GM19025 (cell line): ENCODE results near the gene TOGARAM1.
"Not testable (repeated sequence)": the region's sequence is repeated elsewhere in the genome, so short reads cannot be mapped to it uniquely, and the experiment has no call there.

ENCODE experiments used
- ATAC-seq: cut with Tn5 transposase; IDR thresholded peaks from one replicate; pipeline ENCODE4 v1.9.1; 2021; ENCODE audit warnings: mild to moderate bottlenecking, low read depth, moderate library complexity; ENCODE audit not compliant: unreplicated experiment

TOGARAM1 gene

DNA sequence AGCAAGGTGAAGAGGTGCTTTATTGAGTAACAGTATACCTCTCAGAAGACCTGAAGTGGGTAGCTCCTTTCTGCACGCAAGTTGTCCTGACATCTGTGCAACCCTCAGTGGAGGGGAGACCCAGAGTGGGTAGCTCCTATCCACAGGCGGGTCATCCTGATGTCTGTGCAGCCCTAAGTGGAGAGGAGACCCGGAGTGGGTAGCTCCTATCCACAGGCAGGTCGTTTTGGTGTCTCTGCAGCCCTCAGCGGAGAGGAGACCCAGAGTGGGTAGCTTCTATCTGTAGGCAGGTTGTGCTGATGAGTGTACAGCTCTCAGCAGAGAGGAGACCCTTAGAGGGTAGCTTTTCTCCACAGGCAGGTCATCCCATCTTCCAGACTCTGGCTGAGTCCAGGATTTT is 76.9 kb downstream of the TOGARAM1 start:
- ATAC-seq: no peak

DNA sequence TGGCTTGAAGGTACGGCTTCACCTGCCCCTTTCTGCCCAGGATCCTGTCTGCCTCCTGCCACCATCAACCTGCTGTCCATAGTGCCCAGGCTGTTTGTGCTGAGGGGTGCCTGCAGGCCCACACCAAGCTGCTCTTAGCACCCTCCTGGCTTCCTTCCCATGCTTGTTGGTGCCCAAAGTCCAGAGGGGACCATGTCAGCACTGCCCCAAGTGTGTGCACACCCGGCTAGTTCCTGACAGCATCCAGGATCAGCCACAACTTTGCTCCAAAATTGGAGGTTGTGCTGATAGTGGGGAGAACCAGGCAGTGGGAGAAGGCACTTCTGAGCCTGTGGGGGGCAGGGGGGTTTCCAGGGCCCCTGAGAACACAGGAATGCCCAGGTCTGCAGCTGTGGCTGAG is 77.4 kb downstream of the TOGARAM1 start:
- ATAC-seq: no peak

DNA sequence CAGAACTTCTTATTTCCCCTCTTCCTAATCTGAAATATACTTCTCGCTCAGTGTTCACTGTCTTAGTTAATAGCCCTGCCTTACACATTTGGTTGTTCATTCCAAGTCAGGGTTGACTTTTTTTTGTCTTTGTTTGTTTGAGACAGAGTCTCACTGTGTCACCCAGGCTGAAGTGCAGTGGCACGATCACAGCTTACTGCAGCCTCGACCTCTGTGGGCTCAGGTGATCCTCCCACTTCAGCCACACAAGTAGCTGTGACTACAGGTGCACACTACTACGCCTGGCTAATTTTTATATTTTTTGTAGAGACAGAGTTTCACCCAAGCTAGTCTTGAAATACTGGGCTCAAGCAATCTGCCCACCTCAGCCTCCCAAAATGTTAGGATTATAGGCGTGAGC is 79.7 kb downstream of the TOGARAM1 start:
- no peak for ATAC-seq

DNA sequence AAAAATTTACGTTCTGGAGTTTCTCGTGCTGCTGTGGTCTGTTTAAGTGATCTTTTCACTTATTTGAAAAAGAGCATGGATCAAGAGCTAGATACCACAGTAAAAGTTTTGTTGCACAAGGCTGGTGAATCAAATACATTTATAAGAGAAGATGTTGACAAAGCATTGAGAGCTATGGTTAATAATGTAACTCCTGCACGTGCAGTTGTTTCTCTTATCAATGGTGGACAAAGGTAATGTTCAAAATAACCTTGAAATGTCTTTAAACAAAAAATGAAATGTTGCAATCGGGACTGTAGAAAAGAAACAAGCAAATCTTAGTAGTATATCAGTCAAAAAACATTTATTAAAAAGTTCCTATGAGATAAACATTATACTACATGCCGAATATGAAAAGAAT is 82.6 kb downstream of the TOGARAM1 start:
- no peak for ATAC-seq

DNA sequence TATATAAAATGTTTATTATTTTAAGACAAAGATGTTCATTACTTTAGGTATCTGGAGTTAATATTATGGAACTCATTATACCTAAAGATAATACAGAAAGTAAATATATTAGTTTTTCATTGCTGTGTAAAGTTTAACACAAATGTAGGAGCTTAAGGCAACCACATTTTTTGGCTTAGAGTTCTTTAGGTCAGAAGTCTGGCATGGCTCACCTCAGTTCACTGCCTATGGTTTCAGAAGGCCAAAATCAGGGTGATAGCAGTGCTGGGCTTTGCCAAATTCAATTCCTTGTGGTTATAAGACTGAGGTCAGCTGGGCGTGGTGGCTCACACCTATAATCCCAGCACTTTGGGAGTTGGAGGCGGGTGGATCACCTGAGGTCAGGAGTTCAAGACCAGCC is 86.4 kb downstream of the TOGARAM1 start:
- ATAC-seq: no peak

DNA sequence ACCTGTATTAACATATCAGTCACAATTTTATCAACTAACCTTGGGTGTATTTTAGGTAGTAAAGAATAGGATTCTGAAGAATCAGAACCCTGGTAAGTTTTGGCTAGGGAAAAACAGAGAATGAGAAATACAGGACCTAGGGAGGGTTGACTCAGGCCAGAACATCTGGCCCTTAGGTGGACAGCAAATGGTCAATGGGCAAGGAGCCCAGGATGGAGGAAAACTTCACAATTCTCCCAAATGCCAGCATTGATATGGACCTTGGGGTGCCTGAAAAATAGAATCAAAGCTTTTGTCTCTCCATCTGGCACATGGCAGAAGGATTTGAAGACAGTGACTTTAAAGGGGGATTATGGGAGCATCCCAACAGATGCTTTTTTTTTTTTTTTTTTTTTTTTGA is 89.2 kb downstream of the TOGARAM1 start:
- no peak for ATAC-seq

DNA sequence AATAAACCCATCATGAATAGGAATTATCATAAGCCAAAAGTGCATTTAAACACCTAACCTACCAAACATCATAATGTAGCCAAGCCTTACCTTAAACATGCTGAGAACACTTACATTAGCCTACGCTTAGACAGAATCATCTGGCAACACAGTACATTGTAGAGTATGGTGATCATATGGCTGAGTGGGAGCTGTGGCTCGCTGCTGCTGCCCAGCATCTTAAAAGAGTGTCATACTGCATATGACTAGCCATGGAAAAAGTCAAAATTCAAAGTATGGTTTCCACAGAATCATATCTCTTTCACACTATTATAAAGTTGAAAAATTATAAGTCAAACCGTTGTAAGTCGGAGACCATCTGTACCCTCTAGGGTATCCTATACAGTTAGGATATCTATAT is 89.9 kb downstream of the TOGARAM1 start:
- ATAC-seq: no peak

DNA sequence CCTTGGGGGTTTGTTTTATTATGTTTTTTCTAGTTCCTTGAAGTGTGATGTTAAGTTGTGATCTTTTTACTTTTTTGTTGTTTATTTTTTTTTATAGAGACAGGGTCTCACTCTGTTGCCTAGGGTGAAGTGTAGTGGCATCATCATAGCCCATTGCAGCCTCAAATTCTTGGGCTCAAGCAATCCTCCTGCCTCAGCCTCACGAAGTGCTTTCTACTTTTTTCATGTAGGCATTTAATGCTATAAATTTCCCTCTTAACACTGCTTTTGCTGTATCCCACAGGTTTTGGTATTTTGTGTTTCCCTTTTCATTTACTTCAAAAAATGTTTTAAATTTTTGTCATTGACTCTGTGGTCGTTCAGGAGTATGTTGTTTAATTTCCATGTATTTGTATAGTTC is 95.4 kb downstream of the TOGARAM1 start:
- no peak for ATAC-seq

DNA sequence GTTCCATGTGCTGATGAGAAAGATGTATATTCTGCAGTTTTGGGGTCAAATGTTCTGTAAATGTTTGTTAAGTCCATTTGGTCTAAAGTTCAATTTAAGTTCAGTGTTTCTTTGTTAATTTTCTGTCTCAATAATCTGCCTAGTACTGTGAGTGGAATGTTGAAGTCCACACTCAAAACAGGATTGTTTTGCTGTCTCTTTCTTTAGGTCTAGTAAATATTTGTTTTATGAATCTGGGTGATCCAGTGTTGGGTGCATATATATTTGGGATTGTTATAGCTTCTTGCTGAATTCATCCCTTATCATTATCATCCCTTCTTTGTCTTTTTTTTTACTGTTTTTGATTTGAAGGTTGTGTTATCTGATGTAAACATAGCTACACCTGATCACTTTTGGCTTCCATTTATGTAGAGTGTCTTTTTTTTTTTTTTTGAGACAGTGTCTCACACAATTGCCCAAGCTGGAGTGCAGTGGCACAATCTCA is 95.9 kb downstream of the TOGARAM1 start:
- ATAC-seq: no peak

DNA sequence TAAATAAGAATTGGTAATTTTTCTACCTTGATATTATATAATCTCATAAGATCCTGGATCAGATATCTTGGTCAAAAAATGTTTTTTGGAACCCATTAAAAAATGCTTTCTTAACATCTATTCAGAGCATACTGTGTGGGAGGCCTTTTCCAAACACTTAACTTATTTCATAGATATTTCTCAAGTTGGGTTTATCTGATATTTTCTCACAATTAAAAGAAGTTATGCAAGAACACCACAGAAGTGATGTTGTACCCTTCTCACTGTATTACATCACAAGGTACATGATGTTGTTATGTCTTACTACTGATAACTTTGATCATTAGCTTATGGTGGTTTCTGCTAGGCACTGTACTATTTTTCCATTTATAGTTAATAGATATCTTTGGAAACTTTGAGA is 98.6 kb downstream of the TOGARAM1 start:
- ATAC-seq: no peak

DNA sequence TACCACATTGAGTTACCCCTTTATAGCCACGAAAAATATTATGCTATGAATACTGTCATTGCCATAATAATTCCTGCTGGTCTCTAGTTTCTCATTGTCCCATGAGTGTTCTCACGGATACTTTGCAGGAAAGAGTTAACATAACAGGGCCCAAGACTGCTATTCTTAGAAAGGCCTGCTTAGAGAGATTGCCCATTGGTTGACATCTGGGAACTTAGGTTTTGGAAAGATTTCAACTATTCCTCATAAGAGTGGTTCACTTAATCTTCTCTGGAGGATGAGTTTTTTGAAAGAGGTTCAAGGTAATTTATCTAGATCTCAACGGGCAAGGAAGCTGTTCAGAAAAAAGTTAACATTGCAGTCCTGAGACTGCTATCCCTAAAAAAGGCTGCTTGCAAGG is 103.5 kb downstream of the TOGARAM1 start:
- ATAC-seq: no peak

DNA sequence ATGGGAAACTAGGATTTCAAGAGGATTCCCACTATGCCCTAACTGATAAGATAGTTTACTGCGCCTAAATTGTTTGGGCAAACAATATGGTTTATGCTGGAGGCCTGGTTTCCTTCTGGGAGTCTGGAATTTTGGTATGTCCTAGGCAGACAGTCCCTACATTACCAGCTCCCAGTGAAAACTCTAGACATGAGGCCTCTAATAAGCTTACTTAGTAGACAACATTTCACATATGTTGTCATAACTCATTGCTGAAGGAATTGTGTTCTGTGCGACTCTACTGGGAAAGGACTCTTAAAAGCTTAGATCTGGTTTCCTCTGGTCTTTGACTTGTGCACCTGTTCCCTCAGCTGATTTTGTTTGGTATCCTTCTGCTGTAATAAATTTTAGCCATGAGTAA is 104.0 kb downstream of the TOGARAM1 start:
- ATAC-seq: no peak

DNA sequence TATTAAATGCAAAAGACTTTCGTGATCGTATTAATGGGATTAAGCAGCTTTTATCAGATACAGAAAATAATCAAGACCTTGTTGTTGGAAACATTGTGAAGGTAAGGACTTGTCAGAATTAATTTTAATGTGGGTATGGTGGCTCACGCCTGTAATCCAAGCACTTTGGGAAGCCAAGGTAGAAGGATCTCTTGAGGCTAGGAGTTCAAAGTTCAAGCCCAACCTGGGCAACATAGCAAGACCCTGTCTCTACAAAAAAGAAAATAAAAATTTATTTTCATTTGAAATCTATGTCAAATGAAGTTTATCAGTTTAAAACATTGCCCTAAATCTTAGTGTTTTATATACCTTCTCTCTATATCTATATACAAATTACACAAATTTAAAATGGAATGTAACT is 104.7 kb downstream of the TOGARAM1 start:
- ATAC-seq: no peak

DNA sequence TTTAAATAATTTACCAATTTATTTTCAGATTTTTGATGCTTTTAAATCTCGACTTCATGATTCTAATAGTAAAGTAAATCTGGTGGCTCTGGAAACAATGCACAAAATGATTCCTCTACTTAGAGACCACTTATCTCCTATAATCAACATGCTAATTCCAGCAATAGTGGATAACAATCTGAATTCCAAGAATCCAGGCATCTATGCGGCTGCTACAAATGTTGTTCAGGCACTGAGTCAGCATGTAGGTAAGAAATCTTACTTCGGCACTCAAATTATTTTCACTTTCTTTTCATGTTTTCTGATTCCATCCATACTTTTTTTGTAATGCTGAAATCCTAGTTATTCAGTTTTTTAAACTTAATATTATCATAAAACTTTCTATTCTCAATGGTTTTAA is 106.4 kb downstream of the TOGARAM1 start:
- no peak for ATAC-seq

DNA sequence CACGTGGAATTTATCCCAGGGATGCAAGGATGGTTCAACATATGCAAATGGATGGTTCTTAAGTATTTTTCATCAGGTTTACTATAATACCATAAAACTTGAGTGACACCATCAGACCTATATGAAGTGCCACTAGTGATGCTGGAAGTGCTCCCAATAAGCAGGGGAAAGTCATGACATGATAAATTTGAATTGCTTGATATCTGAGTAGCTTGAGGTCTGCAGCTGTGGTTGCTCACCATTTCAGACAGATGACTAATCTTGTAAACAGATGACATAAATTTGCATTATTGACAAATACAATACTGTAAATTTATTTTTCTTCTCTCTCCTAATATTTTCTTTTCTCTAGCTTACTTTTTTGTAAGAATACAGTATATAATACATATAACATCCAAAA is 108.2 kb downstream of the TOGARAM1 start:
- no peak for ATAC-seq

DNA sequence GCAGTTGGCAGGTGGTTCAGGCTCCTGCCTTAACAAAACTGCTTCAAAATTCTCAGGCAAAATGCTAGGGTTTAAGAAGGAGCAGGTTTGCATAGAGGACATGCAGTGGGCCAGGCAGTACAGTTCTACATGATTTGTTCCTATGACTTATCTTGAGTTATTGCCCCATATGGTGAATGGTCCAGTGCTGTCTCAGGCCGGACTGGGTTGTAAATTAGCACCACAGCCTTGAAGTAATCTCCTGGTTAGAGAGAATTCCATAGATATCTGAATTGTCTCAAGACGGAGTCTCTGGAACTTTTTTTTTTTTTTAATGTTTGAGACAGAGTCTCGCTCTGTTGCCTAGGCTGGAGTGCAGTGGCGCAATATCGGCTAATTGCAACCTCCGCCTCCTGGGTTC is 110.1 kb downstream of the TOGARAM1 start:
- no peak for ATAC-seq

DNA sequence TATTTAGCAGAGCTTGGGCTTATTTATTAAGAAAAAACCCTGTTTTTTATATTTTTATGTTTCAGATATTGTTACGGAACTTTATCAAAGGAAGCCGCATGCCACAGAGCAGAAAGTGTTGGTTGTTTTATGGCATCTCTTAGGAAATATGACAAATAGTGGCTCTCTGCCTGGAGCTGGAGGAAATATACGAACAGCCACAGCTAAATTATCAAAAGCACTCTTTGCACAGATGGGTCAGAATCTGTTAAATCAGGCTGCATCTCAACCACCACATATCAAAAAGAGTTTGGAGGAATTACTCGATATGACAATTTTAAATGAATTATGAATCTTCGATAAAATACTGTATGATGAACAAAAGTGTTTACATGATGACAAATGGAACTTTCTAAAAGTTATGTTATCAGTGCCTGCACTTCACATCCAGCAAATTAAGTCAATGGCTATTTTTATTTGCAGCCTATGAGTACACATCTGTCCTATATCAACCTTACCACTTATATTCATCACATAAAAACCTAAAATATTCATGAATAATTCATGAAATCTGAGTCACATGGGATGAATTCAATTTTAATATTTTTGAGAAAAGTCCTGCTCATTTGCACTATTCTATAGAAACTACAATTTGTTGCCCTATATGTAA is 111.4 kb downstream of the TOGARAM1 start:
- no peak for ATAC-seq

DNA sequence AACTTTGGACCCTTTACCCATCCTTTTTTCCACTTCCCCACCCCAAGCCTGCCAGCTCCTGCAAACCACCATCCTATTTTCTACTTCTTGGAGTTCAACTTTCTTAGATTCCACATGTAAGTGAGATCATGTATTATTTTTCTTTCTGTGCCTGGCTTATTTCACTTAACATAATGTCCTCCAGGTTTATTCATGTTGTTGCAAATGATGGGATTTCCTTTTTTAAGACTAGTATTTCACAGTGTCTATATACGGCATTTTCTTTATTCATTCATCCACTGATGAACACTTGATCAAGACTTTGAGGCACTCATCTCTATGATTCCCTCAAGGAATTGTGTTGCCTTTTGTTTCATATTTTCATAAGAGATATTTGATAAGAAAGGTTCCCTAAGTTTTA is 116.3 kb downstream of the TOGARAM1 start:
- no peak for ATAC-seq

DNA sequence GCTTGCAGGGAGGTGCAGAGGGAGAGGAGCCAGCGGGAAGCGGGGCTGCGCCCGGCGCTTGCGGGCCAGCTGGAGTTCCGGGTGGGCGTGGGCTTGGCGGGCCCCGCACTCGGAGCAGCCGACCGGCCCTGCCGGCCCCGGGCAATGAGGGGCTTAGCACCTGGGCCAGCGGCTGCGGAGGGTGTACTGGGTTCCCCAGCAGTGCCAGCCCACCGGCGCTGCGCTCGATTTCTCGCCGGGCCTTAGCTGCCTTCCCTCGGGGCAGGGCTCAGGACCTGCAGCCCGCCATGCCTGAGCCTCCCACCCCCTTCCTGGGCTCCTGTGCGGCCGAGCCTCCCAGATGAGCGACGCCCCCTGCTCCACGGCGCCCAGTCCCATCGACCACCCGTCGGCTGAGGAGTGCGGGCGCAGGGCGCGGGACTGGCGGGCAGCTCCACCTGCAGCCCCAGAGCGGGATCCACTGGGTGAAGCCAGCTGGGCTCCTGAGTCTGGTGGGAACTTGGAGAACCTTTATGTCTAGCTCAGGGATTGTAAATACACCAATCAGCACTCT is 118.5 kb downstream of the TOGARAM1 start:
- ATAC-seq: not testable (repeated sequence)

DNA sequence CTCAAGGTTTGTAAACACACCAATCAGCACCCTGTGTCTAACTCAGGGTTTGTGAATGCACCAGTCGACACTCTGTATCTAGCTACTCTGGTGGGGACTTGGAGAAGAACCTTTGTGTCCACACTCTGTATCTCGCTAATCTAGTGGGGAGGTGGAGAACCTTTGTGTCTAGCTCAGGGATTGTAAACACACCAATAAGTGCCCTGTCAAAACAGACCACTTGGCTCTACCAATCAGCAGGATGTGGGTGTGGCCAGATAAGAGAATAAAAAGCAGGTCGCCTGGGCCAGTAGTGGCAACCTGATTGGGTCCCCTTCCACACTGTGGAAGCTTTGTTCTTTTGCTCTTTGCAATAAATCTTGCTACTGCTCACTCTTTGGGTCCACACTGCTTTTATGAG is 119.1 kb downstream of the TOGARAM1 start:
- ATAC-seq: not testable (repeated sequence)

DNA sequence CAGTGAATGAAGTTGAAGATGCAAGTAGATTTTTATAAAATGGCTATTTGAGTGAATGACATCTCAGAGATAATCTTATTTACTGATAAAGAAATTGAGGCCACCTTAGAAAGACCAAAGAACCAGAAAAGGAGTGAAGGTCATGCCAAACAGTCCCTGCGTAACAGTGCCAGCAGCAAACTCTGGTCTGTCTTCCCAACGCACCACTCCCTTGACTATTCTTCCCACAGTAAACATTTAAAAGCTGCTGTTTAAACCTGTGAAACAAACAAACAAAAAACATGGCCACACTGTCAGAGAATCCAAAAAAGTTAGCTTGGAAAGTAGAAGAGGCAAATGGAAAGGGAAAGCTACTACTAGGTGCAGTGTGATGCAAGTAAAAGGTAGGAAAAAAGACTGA is 120.4 kb downstream of the TOGARAM1 start:
- no peak for ATAC-seq

DNA sequence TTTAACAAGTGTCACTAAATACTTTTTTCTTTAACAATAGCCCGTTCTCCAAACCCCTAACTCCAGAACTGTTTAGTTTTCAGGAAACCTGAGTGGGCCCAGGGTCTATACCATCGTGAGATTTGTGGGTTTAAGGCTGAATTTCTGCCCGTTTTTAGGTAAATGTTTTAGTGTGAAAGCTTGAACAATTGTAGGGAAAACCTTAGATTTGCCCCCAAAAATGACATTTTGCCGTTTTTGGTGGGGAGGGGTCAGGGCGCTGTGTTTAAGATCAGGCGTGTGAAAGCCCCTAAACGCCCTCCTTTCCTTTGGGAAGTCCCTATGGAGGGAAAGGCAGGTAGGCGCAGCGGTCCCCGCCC is 121.6 kb downstream of the TOGARAM1 start:
- no peak for ATAC-seq
